WERI-Rb-1 (cell line): ENCODE results near the gene ZNF497.

ENCODE experiments used
- DNase-seq: peaks from one replicate; pipeline ENCODE4 v3.0.0-alpha.2; 2020
- H3K27ac ChIP-seq: fragments of 250-450 bp; sonication (Bioruptor Pico); 2 replicates; pipeline ENCODE4 v1.5.1; 2020; ENCODE audit warnings: mild to moderate bottlenecking, moderate library complexity
- H3K27me3 ChIP-seq: fragments of 250-450 bp; sonication (Bioruptor Pico); 2 replicates; pipeline ENCODE4 v1.5.1; 2021; ENCODE audit warnings: mild to moderate bottlenecking, low read depth, moderate library complexity; ENCODE audit not compliant: insufficient read depth, severe bottlenecking
- H3K36me3 ChIP-seq: fragments of 250-450 bp; sonication (Bioruptor Pico); 2 replicates; pipeline ENCODE4 v1.5.1; 2020; ENCODE audit warnings: mild to moderate bottlenecking, moderate library complexity
- H3K4me3 ChIP-seq: 2 replicates; pipeline ENCODE4 v1.5.1; 2011; ENCODE audit warnings: low read depth, mild to moderate bottlenecking, control low read depth, low read length
- H3K9me3 ChIP-seq: fragments of 250-450 bp; sonication (Bioruptor Pico); 2 replicates; pipeline ENCODE4 v1.5.1; 2021; ENCODE audit warnings: mild to moderate bottlenecking, moderate library complexity; ENCODE audit not compliant: severe bottlenecking
- CTCF ChIP-seq: IDR thresholded peaks from 2 replicates; pipeline ENCODE4 v1.5.1; 2011; ENCODE audit warnings: low read depth, mild to moderate bottlenecking, control low read depth, inconsistent platforms, low read length

The ZNF497 gene

GRCh38 chr19:58398087-58398486 lies 35.5 kb upstream of the ZNF497 start:
- H3K27ac ChIP-seq, result no peak overlapping the region
- TF ChIP-seq CTCF, result no peak
- DNase-seq, result no peak
- no peaks in the 10 kb centered on the region for H3K9me3 ChIP-seq
- peaks cover 24% of the 10 kb centered on the region for H3K36me3 ChIP-seq
- no peak overlapping the region for H3K4me3 ChIP-seq
- H3K27me3 ChIP-seq, result no peaks in the 10 kb centered on the region

GRCh38 chr19:58397533-58398037 lies 35.0 kb upstream of the ZNF497 start:
- Histone ChIP-seq H3K4me3 (no peak overlapping the region), H3K27me3 (no peaks in the 10 kb centered on the region), H3K27ac (no peak overlapping the region), H3K36me3 (peaks cover 29% of the 10 kb centered on the region), H3K9me3 (no peaks in the 10 kb centered on the region)
- no peak for DNase-seq
- no peak for TF ChIP-seq CTCF

- H3K27ac ChIP-seq, result no peak overlapping the region
- H3K4me3 ChIP-seq, result no peak overlapping the region
- H3K27me3 ChIP-seq, result no peaks in the 10 kb centered on the region
- no peak for TF ChIP-seq CTCF
- no peak for DNase-seq
- H3K9me3 ChIP-seq, result no peaks in the 10 kb centered on the region
- peaks cover 36% of the 10 kb centered on the region for H3K36me3 ChIP-seq
Measured at GRCh38 chr19:58396691-58397532, 34.4 kb upstream of the ZNF497 start.

GRCh38 chr19:58395979-58396627 lies 33.6 kb upstream of the ZNF497 start:
- H3K4me3 ChIP-seq, result no peak overlapping the region
- H3K9me3 ChIP-seq, result no peaks in the 10 kb centered on the region
- H3K27me3 ChIP-seq, result no peaks in the 10 kb centered on the region
- no peak for DNase-seq
- peaks cover 44% of the 10 kb centered on the region for H3K36me3 ChIP-seq
- no peak overlapping the region for H3K27ac ChIP-seq
- no peak for TF ChIP-seq CTCF

- H3K36me3 ChIP-seq, result peaks cover 51% of the 10 kb centered on the region
Measured at GRCh38 chr19:58395220-58395978, 32.8 kb upstream of the ZNF497 start, which contains the start of gene RNF225. Gene RNF225 (plus strand): TSS chr19:58395656. CDS start chr19:58396090, 434 bp downstream.

More at GRCh38 chr19:58395220-58395978, 32.8 kb upstream of the ZNF497 start, which contains the start of gene RNF225:
- no peak for DNase-seq
- no peak within 1 kb of the TSS for H3K27ac ChIP-seq
- H3K9me3 ChIP-seq, result no peaks in the 10 kb centered on the region
- no peak for TF ChIP-seq CTCF
- no peak within 1 kb of the TSS for H3K4me3 ChIP-seq
- no peaks in the 10 kb centered on the region for H3K27me3 ChIP-seq
